C4-2B (cell line): ENCODE data around the gene CDC73.

Experiments used
- ZFX ChIP-seq: fragments of 450-650 bp; IDR thresholded peaks from 2 replicates; pipeline ENCODE4 v1.6.1; 2017
- TF ChIP-seq, protein P1 (sequence below): fragments of 450-650 bp; conservative IDR thresholded peaks from 2 replicates; pipeline ENCODE4 v1.5.1; 2017; ENCODE audit warnings: mild to moderate bottlenecking

- TF ChIP-seq, protein P1, sequence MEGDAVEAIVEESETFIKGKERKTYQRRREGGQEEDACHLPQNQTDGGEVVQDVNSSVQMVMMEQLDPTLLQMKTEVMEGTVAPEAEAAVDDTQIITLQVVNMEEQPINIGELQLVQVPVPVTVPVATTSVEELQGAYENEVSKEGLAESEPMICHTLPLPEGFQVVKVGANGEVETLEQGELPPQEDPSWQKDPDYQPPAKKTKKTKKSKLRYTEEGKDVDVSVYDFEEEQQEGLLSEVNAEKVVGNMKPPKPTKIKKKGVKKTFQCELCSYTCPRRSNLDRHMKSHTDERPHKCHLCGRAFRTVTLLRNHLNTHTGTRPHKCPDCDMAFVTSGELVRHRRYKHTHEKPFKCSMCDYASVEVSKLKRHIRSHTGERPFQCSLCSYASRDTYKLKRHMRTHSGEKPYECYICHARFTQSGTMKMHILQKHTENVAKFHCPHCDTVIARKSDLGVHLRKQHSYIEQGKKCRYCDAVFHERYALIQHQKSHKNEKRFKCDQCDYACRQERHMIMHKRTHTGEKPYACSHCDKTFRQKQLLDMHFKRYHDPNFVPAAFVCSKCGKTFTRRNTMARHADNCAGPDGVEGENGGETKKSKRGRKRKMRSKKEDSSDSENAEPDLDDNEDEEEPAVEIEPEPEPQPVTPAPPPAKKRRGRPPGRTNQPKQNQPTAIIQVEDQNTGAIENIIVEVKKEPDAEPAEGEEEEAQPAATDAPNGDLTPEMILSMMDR: no peak
- TF ChIP-seq ZFX: no peak
Observed at GRCh38 chr1:193109619-193110018, 12.2 kb upstream of the CDC73 start.
